ENCODE results near the gene TMEM222.

The TMEM222 gene

GRCh38 chr1:27377760-27378495 is 56.0 kb downstream of the TMEM222 start:
- Histone ChIP-seq H4K20me1 (ENCODE audit: insufficient read depth, low read length, poor library complexity, severe bottlenecking) (no peaks in the 10 kb centered on the region), H2AFZ (ENCODE audit: low read length) (no peak overlapping the region), H3K9ac (ENCODE audit: low read depth, low read length, poor library complexity, severe bottlenecking) (no peak overlapping the region), H3K36me3 (ENCODE audit: insufficient read depth, low read length) (no peaks in the 10 kb centered on the region), H3K79me2 (ENCODE audit: insufficient read depth, low read length) (no peaks in the 10 kb centered on the region), H3K4me2 (ENCODE audit: low read depth, low read length, poor library complexity, severe bottlenecking) (no peak overlapping the region), H3K27me3 (ENCODE audit: insufficient read depth, low read length, poor library complexity, severe bottlenecking) (no peaks in the 10 kb centered on the region), H3K4me1 (ENCODE audit: insufficient read depth, low read length, poor library complexity, severe bottlenecking) (no peaks in the 10 kb centered on the region), H3K4me3 (ENCODE audit: low read length, poor library complexity, severe bottlenecking) (no peak overlapping the region), H3F3A (ENCODE audit: low read depth) (no peaks in the 10 kb centered on the region), H3K9me3 (ENCODE audit: insufficient read depth, low read depth, low read length) (no peaks in the 10 kb centered on the region), H3K9me2 (replicated peaks; ENCODE audit: low read depth, low read length) (no peaks in the 10 kb centered on the region)
- TF ChIP-seq, protein P1, sequence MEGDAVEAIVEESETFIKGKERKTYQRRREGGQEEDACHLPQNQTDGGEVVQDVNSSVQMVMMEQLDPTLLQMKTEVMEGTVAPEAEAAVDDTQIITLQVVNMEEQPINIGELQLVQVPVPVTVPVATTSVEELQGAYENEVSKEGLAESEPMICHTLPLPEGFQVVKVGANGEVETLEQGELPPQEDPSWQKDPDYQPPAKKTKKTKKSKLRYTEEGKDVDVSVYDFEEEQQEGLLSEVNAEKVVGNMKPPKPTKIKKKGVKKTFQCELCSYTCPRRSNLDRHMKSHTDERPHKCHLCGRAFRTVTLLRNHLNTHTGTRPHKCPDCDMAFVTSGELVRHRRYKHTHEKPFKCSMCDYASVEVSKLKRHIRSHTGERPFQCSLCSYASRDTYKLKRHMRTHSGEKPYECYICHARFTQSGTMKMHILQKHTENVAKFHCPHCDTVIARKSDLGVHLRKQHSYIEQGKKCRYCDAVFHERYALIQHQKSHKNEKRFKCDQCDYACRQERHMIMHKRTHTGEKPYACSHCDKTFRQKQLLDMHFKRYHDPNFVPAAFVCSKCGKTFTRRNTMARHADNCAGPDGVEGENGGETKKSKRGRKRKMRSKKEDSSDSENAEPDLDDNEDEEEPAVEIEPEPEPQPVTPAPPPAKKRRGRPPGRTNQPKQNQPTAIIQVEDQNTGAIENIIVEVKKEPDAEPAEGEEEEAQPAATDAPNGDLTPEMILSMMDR (conservative IDR thresholded peaks at IDR 0.05; ENCODE audit: low read length), result no peak
- no peak for TF ChIP-seq EZH2phosphoT487 (IDR thresholded peaks at IDR 0.05; ENCODE audit: borderline replicate concordance)

- Histone ChIP-seq H3K9ac (ENCODE audit: low read depth, low read length, poor library complexity, severe bottlenecking) (no peak overlapping the region), H3K9me2 (replicated peaks; ENCODE audit: low read depth, low read length) (no peaks in the 10 kb centered on the region), H3K79me2 (ENCODE audit: insufficient read depth, low read length) (no peaks in the 10 kb centered on the region), H3K27me3 (ENCODE audit: insufficient read depth, low read length, poor library complexity, severe bottlenecking) (no peaks in the 10 kb centered on the region), H3K4me2 (ENCODE audit: low read depth, low read length, poor library complexity, severe bottlenecking) (no peak overlapping the region), H3K36me3 (ENCODE audit: insufficient read depth, low read length) (no peaks in the 10 kb centered on the region), H2AFZ (ENCODE audit: low read length) (no peak overlapping the region), H4K20me1 (ENCODE audit: insufficient read depth, low read length, poor library complexity, severe bottlenecking) (no peaks in the 10 kb centered on the region), H3F3A (ENCODE audit: low read depth) (no peaks in the 10 kb centered on the region), H3K9me3 (ENCODE audit: insufficient read depth, low read depth, low read length) (no peaks in the 10 kb centered on the region), H3K4me1 (ENCODE audit: insufficient read depth, low read length, poor library complexity, severe bottlenecking) (no peaks in the 10 kb centered on the region), H3K4me3 (ENCODE audit: low read length, poor library complexity, severe bottlenecking) (no peak overlapping the region)
- TF ChIP-seq EZH2phosphoT487 (IDR thresholded peaks at IDR 0.05; ENCODE audit: borderline replicate concordance), result no peak
- TF ChIP-seq, protein P1 (conservative IDR thresholded peaks at IDR 0.05; ENCODE audit: low read length), result no peak
Measured at GRCh38 chr1:27379564-27380122, 57.7 kb downstream of the TMEM222 start.

DNA sequence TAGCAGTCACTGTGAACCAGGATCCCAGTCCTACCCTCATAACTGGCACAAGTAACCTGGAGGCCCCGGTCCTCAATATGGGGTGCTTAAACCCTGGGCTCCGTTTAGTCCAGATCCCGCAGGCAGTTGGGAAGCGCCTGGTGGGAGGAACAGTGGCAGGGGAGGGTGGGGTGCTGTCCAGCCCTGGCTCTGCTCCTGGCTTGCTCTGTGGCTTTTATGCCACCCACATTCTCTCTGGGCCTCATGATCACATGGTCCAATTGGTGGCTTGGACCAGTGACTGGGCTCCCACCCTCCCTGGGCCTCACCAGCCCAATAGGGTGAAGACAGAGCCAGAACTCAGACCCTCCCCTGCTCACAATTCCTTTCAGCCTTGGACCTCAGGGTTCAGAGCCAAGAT is 58.3 kb downstream of the TMEM222 start:
- no peak for TF ChIP-seq EZH2phosphoT487 (IDR thresholded peaks at IDR 0.05; ENCODE audit: borderline replicate concordance)
- TF ChIP-seq, protein P1 (conservative IDR thresholded peaks at IDR 0.05; ENCODE audit: low read length), result no peak
- Histone ChIP-seq H3F3A (ENCODE audit: low read depth) (no peaks in the 10 kb centered on the region), H3K9me2 (replicated peaks; ENCODE audit: low read depth, low read length) (no peaks in the 10 kb centered on the region), H4K20me1 (ENCODE audit: insufficient read depth, low read length, poor library complexity, severe bottlenecking) (no peaks in the 10 kb centered on the region), H3K4me1 (ENCODE audit: insufficient read depth, low read length, poor library complexity, severe bottlenecking) (no peaks in the 10 kb centered on the region), H3K79me2 (ENCODE audit: insufficient read depth, low read length) (no peaks in the 10 kb centered on the region), H3K4me2 (ENCODE audit: low read depth, low read length, poor library complexity, severe bottlenecking) (no peak overlapping the region), H3K9ac (ENCODE audit: low read depth, low read length, poor library complexity, severe bottlenecking) (no peak overlapping the region), H3K9me3 (ENCODE audit: insufficient read depth, low read depth, low read length) (no peaks in the 10 kb centered on the region), H2AFZ (ENCODE audit: low read length) (no peak overlapping the region; the same call in 1 of the 2 replicates), H3K4me3 (ENCODE audit: low read length, poor library complexity, severe bottlenecking) (no peak overlapping the region), H3K36me3 (ENCODE audit: insufficient read depth, low read length) (no peaks in the 10 kb centered on the region), H3K27me3 (ENCODE audit: insufficient read depth, low read length, poor library complexity, severe bottlenecking) (no peaks in the 10 kb centered on the region)

Measured in Loucy (cell line).